T1000 (cell line): ENCODE measurements around the gene HACD3.
"Not testable (repeated sequence)": the region's sequence is repeated elsewhere in the genome, so short reads cannot be mapped to it uniquely, and the experiment has no call there.

Source experiments
- DNase-seq: peaks from one replicate; lab custom pipeline; 2025; ENCODE audit warnings: mixed read lengths; lab: John Stamatoyannopoulos, UW

The HACD3 gene

GRCh38 chr15:65599677-65600076 is 69.4 kb downstream of the HACD3 start:
- DNase-seq: no peak

GRCh38 chr15:65603134-65603533 is 72.9 kb downstream of the HACD3 start:
- no peak for DNase-seq

DNA sequence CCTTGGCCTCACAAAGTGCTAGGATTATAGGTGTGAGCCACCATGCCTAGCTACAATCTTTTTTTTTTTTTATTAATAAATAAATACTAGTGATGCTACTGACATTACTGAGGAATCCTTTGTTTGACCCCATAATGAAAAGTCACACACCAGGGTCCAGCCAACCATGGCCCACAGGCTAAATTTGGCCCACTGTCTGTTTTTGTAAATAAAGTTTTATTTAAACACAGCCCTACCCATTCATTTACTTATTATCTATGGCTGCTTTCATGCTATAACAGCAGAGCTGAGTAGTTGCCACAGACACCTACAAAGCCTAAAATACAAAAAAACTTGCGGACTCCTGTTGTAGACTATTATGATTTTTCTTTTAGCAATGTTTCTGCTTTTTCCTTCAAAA is 73.3 kb downstream of the HACD3 start:
- no peak for DNase-seq

GRCh38 chr15:65610871-65611718 is 80.8 kb downstream of the HACD3 start, which contains the start of gene INTS14:
Gene INTS14 (minus strand): TSS chr15:65611131. CDS start chr15:65607380, 3,751 bp downstream.
- DNase-seq: peak; percentile 92

- no peak for DNase-seq
Observed at GRCh38 chr15:65611888-65612615, 81.8 kb downstream of the HACD3 start.

- DNase-seq: no peak
Observed at GRCh38 chr15:65612616-65612946, 82.3 kb downstream of the HACD3 start.

DNA sequence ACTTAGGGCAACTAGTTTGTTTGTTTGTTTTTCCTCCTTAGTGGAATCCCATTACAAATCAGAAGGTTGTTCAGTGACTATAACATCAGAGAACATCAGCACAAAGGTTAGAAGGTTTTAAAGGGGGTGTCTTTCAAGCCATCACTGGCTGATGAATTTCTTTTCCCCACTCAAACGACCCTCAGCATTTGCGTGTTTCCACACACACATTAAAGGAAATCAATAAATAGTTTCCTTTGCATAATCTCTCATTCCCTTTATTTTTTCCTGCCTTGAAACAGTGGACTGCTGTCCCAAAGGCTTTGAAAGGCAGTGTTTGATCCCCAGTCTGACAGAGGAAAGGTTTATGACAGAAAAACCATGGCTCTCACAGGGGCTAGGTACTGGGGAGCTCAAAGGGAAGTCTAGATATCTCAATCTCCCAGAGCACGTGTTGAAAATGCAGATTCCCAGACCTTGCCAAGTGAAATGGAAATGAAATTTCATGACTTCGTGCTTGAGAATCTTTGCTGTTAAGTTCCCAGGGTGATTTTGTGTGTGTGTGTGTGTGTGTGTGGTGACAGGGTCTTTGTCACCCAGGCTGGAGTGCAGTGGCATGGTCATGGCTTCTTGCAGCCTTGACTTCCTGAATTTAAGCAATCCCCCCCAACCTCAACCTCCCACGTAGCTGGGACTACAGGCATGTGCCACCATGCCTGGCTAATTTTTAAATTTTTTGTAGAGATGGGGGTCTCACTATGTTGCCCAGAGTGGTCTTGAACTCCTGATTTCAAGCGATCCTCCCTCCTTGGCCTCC is 82.9 kb downstream of the HACD3 start:
- no peak for DNase-seq

DNA sequence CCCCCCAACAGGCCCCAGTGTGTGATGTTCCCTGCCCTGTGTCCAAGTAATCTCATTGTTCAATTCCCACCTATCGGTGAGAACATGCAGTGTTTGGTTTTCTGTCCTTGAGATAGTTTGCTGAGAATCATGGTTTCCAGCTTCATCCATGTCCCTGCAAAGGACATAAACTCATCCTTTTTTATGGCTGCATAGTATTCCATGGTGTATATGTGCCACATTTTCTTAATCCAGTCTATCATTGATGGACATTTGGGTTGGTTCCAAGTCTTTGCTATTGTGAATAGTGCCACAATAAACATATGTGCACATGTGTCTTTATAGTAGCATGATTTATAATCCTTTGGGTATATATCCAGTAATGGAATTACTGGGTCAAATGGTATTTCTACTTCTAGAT is 85.6 kb downstream of the HACD3 start:
- not testable (repeated sequence) for DNase-seq

- no peak for DNase-seq
Observed at GRCh38 chr15:65618560-65619109, 88.4 kb downstream of the HACD3 start.

DNA sequence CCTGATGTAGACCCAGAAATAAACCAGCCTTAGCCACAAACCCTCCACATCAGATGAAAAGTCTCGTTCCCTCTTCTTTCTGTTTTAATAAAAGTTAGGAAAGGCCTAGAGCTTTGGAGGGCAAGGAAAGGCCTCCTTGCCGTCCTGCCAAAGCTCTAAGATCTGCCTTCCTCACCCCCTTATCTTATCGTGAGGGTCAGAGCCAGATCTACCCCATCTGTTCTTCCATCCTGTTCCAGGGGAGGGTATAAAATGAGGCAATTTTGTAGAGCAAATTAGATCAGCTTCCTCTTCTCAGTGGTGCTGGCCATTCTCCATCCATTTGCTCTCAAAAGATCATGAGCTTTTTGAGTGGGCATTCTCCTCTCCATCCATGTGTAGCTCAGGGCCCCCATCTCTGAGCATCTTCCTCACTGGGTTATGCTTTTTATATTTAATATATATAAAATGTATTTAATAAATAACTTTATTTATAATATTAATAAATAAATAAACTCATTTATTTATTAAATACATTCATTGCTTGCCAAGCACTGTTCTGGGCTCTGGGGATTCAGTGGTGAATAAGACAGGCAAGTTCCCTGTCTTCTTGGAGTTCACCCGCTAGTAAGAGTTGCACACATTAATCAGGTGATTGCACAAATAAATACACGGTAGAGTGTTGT is 89.5 kb downstream of the HACD3 start:
- DNase-seq: no peak

DNA sequence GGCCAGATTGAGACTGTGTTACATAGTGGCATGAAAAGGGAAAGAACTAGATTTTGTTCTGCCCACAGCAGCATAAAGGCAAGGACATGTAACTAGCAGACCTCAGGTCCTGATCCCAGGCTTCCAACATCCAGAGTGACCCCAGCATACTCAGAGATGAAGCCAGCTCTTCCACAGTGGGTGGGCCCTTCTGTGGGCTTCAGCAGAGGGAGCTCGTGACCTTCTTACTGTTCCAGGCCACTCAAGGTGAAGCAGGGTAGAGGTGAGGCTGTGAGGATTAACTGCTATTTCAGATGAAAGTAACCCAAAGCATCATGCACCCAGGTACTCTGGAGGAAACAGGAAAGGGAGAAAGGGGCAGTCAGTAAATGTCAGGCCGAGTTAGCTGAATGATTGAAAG is 90.6 kb downstream of the HACD3 start:
- no peak for DNase-seq

- no peak for DNase-seq
Observed at GRCh38 chr15:65621638-65622037, 91.4 kb downstream of the HACD3 start, which contains the start of gene SLC24A1. Gene SLC24A1 (plus strand): TSS chr15:65621938. CDS start chr15:65624081, 2,143 bp downstream.

GRCh38 chr15:65623103-65623502 is 92.8 kb downstream of the HACD3 start:
- DNase-seq: no peak

GRCh38 chr15:65626856-65627255 is 96.6 kb downstream of the HACD3 start:
- no peak for DNase-seq
